ENCODE measurements around the gene MVB12B. TPM values are rescaled to one million over a fixed set of nuclear protein-coding genes. Genes with fewer than 3 reads are reported as not detected.
A peak's percentile ranks its signal among the peaks of the same experiment; 100 is the strongest.

MVB12B gene
- total and polyA plus RNA-seq, 2 donors from 2014 or later, result 4.5 to 12.3 TPM

DNA sequence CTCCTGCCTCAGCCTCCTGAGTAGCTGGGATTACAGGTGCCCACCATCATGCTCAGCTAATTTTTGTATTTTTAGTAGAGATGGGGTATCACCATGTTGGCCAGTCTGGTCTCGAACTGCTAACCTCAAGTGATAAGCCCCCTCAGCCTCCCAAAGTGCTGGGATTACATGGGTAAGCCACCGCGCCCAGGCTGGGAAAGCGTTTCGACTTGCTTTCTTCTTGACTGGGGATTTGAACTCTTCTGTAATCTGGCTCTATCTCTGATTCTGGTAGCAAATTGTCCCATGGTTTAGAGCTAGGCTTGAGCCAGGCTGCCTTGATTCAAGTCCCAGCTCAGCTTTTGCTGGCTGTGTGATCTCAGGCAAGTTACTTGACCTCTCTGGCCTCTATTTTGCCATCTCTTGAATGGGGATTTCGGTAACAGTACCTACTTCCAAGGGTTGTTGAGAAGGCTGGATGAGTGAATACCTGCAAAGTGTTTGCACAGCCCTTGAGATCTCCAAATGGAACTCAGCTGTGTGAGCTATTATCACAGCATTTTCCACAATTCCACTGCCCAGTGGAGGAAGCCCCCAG is 20.5 kb upstream of the MVB12B start:
- Histone ChIP-seq H3K27ac (ENCODE audit: low read depth in 2 of 2, low read length in 2 of 2) (no peak overlapping the region), H3K4me3 (ENCODE audit: low read length in 3 of 3) (no peak overlapping the region), H3K9ac (ENCODE audit: low read length in 3 of 3) (no peak overlapping the region), H3K9me3 (ENCODE audit: control insufficient read depth in 2 of 3, insufficient read depth in 1 of 3, low read length in 3 of 3) (no peaks in the 10 kb centered on the region), H3K27me3 (ENCODE audit: control insufficient read depth, insufficient read depth, low read length) (no peaks in the 10 kb centered on the region), H3K4me1 (ENCODE audit: control insufficient read depth in 2 of 3, insufficient read depth in 2 of 3, low read depth in 1 of 3, low read length in 3 of 3) (no peaks in the 10 kb centered on the region), H3K36me3 (ENCODE audit: control insufficient read depth in 2 of 3, insufficient read depth in 3 of 3, low read length in 3 of 3) (no peaks in the 10 kb centered on the region)
- DNase-seq (no peak), FAIRE-seq (no peak)
- TF ChIP-seq, protein P1, sequence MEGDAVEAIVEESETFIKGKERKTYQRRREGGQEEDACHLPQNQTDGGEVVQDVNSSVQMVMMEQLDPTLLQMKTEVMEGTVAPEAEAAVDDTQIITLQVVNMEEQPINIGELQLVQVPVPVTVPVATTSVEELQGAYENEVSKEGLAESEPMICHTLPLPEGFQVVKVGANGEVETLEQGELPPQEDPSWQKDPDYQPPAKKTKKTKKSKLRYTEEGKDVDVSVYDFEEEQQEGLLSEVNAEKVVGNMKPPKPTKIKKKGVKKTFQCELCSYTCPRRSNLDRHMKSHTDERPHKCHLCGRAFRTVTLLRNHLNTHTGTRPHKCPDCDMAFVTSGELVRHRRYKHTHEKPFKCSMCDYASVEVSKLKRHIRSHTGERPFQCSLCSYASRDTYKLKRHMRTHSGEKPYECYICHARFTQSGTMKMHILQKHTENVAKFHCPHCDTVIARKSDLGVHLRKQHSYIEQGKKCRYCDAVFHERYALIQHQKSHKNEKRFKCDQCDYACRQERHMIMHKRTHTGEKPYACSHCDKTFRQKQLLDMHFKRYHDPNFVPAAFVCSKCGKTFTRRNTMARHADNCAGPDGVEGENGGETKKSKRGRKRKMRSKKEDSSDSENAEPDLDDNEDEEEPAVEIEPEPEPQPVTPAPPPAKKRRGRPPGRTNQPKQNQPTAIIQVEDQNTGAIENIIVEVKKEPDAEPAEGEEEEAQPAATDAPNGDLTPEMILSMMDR (IDR thresholded peaks at IDR 0.05; ENCODE audit: borderline replicate concordance, extremely low read depth, insufficient read depth), result no peak
- intact Hi-C loops (cut with DNase I), result loop anchor here (10.0 kb wide), 1 partner anchor 89 kb away; no protein-coding TSS in a partner anchor

DNA sequence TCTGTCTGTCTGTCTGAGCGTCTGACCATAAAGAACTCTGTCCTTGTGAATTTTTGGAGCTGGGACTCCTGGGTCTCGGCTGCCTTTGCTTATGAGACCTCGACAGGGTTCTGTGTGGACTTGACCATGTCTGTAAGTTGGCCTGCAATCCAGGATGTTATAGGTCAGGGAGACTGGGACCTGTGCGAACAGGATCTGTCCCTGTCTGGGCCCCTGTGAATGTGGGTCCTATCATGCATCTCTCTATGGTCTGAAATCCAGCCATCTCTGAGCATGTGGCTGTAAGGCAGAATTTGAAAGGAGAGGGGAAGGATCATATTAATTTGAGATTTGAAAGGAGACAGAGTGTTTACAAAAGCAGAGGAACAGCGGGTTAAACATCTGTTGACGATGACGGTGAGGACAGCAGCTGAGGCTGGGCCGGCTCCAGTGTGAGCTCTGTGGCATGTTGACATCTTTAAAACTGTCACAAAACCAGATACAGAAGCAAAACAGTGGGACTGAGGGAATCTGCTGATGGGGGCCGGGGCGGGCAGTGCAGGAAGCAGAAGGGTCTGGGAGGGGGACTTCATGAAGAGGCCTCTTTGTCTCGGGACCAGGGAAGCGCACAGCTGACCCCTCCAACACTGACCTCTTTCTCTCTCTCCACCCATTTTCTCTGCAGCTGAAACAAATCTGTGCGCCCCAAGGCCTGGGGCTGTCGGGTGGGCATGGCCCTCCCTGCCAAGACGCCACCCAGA is 19.1 kb upstream of the MVB12B start:
- intact Hi-C loops (cut with DNase I), result loop anchor here (10.0 kb wide), 1 partner anchor 87 kb away; no protein-coding TSS in a partner anchor
- Histone ChIP-seq H3K36me3 (ENCODE audit: control insufficient read depth in 2 of 3, insufficient read depth in 3 of 3, low read length in 3 of 3) (no peaks in the 10 kb centered on the region), H3K27me3 (ENCODE audit: control insufficient read depth, insufficient read depth, low read length) (no peaks in the 10 kb centered on the region), H3K4me1 (ENCODE audit: control insufficient read depth in 2 of 3, insufficient read depth in 2 of 3, low read depth in 1 of 3, low read length in 3 of 3) (no peaks in the 10 kb centered on the region), H3K27ac (ENCODE audit: low read depth in 2 of 2, low read length in 2 of 2) (no peak overlapping the region), H3K4me3 (ENCODE audit: low read length in 3 of 3) (no peak overlapping the region), H3K9me3 (ENCODE audit: control insufficient read depth in 2 of 3, insufficient read depth in 1 of 3, low read length in 3 of 3) (no peaks in the 10 kb centered on the region), H3K9ac (ENCODE audit: low read length in 3 of 3) (no peak overlapping the region)
- TF ChIP-seq, protein P1 (IDR thresholded peaks at IDR 0.05; ENCODE audit: borderline replicate concordance, extremely low read depth, insufficient read depth), result no peak
- FAIRE-seq, result no peak
- peak in 2 of 5 donors; percentile 40 to 71 for DNase-seq

DNA sequence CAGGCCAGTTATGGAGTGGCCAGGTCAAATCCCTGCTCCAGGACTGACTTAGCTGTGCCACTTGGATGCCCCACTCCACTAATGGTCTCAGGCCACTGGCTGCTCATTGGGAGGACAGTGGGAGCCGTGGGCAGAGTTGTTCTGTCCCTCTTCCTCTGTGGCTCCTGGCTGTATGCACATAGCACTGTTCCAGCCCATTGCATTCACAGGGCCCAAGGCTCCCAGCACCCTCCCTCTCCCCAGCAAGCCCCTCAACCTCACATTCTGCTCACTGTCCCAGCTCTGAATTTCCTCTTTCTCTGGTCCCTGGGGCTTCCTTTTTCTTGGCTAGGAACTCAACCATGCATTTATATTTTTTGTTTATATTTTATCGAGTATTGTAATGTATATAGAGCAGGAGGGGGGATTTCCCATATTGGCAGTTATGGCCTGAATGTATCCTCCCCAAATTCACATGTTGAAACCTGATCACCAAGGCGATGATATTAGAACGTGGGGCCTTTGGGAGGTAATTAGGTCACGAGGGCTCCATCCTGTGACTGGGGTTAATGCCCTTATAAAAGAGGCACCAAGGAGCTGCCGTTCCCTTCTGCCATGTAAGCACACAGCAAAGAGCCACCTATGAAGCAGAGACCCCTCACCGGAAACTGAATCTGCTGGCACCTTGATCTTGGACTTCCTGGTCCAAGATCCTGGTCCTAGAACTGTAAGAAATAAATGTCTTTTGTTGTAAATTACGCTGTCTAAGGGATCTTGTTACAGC is 17.0 kb upstream of the MVB12B start:
- Histone ChIP-seq H3K4me1 (ENCODE audit: control insufficient read depth in 2 of 3, insufficient read depth in 2 of 3, low read depth in 1 of 3, low read length in 3 of 3) (no peaks in the 10 kb centered on the region), H3K27ac (ENCODE audit: low read depth in 2 of 2, low read length in 2 of 2) (no peak overlapping the region), H3K9ac (ENCODE audit: low read length in 3 of 3) (no peak overlapping the region), H3K9me3 (ENCODE audit: control insufficient read depth in 2 of 3, insufficient read depth in 1 of 3, low read length in 3 of 3) (no peaks in the 10 kb centered on the region), H3K36me3 (ENCODE audit: control insufficient read depth in 2 of 3, insufficient read depth in 3 of 3, low read length in 3 of 3) (no peaks in the 10 kb centered on the region), H3K27me3 (ENCODE audit: control insufficient read depth, insufficient read depth, low read length) (no peaks in the 10 kb centered on the region), H3K4me3 (ENCODE audit: low read length in 3 of 3) (no peak overlapping the region)
- TF ChIP-seq, protein P1 (IDR thresholded peaks at IDR 0.05; ENCODE audit: borderline replicate concordance, extremely low read depth, insufficient read depth), result no peak
- DNase-seq (no peak), FAIRE-seq (no peak)
- intact Hi-C loops (cut with DNase I), result loop anchor here (10.0 kb wide), 1 partner anchor 85 kb away; no protein-coding TSS in a partner anchor

Measured in kidney (tissue), 14 donors.